ENCODE measurements around the gene PRKRA. TPM values are rescaled to one million over a fixed set of nuclear protein-coding genes. Genes with fewer than 3 reads are reported as not detected.

Gene PRKRA
- total and polyA plus RNA-seq, 3 donors from 2014 or later, result 87.5 to 108 (median 103) TPM

GRCh38 chr2:178450524-178450773 is 526 bp downstream of the PRKRA start:
- Histone ChIP-seq H3K9me3 (no peaks in the 10 kb centered on the region), H3K27ac (peak overlapping the region; percentile 94 to 99), H3K4me3 (peak overlapping the region; percentile 76 to 89), H3K36me3 (ENCODE audit: low read depth, missing control alignments) (no peaks in the 10 kb centered on the region), H3K4me1 (peaks cover 6% of the 10 kb centered on the region), H3K27me3 (no peaks in the 10 kb centered on the region)
- DNase-seq, result no peak
- intact Hi-C loops (cut with DNase I; ENCODE audit: low total_unique reads), result no loop called here
- 0 to 2% methylated on average over 10 to 25 of the region's 25 CpGs for WGBS, 2 donors
- TF ChIP-seq POLR2A (IDR thresholded peaks at IDR 0.05) (no peak), CTCF (IDR thresholded peaks at IDR 0.05) (no peak)

- DNase-seq, result no peak
- Histone ChIP-seq H3K4me1 (peaks cover 6% of the 10 kb centered on the region), H3K27me3 (no peaks in the 10 kb centered on the region), H3K4me3 (peak overlapping the region; percentile 76 to 89), H3K27ac (peak overlapping the region; percentile 94 to 99), H3K36me3 (ENCODE audit: low read depth, missing control alignments) (no peaks in the 10 kb centered on the region), H3K9me3 (no peaks in the 10 kb centered on the region)
- intact Hi-C loops (cut with DNase I; ENCODE audit: low total_unique reads), result no loop called here
- 2 to 6% methylated on average over 18 of the region's 18 CpGs for WGBS, 2 donors
- TF ChIP-seq CTCF (IDR thresholded peaks at IDR 0.05) (no peak), POLR2A (IDR thresholded peaks at IDR 0.05) (no peak)
Observed at GRCh38 chr2:178449700-178450523, 1.1 kb downstream of the PRKRA start.

DNA sequence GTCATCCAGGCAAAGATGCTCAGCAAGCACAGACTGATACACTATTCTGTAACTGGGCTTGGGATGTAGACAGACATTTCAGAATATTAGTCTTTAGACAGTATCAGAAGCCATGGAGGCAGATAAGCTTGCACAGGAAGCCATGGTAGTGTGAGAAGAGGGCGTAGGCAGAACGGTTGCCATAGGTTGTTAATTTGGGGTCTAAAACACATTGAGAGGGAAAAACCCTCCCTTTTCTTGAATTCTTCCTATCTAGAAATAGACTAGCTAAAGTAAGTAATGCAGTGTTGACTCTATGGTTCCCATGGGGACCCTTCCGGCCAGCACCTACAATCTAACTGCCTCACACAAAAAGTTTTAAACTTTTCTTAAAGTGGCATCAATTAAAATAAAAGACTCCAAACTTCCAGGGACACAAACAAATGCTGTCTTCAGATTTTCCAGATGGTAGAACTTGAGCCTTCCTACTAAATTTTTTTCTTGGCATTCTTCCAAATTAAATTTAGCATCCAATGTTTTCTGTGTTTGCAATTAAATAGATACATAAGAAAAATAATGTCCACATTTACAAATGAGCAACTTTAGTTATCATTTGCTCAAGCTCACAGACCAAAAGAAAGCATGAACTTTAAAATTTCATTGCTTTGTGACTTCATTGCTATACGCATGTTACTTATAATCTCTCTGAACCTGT is 1.9 kb downstream of the PRKRA start:
- WGBS, 2 donors, result 60 to 71% methylated on average over 4 of the region's 4 CpGs
- no peak for TF ChIP-seq POLR2A (IDR thresholded peaks at IDR 0.05)
- TF ChIP-seq CTCF (IDR thresholded peaks at IDR 0.05), result no peak
- Histone ChIP-seq H3K27me3 (no peaks in the 10 kb centered on the region), H3K36me3 (ENCODE audit: low read depth, missing control alignments) (no peaks in the 10 kb centered on the region), H3K4me1 (peaks cover 6% of the 10 kb centered on the region), H3K9me3 (no peaks in the 10 kb centered on the region), H3K27ac (no peak overlapping the region), H3K4me3 (no peak overlapping the region)
- intact Hi-C loops (cut with DNase I; ENCODE audit: low total_unique reads), result no loop called here
- no peak for DNase-seq

GRCh38 chr2:178441426-178441825 is 9.5 kb downstream of the PRKRA start:
- no peak overlapping the region for H3K4me3 ChIP-seq
- H3K4me1 ChIP-seq, result no peaks in the 10 kb centered on the region
- intact Hi-C loops (cut with DNase I; ENCODE audit: low total_unique reads), result no loop called here
- H3K27ac ChIP-seq, result no peak overlapping the region
- H3K9me3 ChIP-seq, result no peaks in the 10 kb centered on the region
- no peak for DNase-seq
- H3K27me3 ChIP-seq, result no peaks in the 10 kb centered on the region
- 86 to 92% methylated on average over 2 of the region's 2 CpGs for WGBS, 2 donors
- no peak for TF ChIP-seq POLR2A (IDR thresholded peaks at IDR 0.05)
- no peak for TF ChIP-seq CTCF (IDR thresholded peaks at IDR 0.05)
- H3K36me3 ChIP-seq (ENCODE audit: low read depth, missing control alignments), result no peaks in the 10 kb centered on the region

All from testis (tissue), 3 donors.